Keratinocyte (primary cell): ENCODE data around the gene IDH3A. TPM values are rescaled to one million over a fixed set of nuclear protein-coding genes. Genes with fewer than 3 reads are reported as not detected.

Experiments
- DNase-seq: peaks from one replicate; pipeline ENCODE4 v3.0.0-alpha.2; 2011; ENCODE audit warnings: low read depth, missing footprints, low spot score
- FAIRE-seq: peaks from 2 replicates; lab custom pipeline; 2011; peaks lifted over from hg19 to GRCh38; lab: Jason Lieb, UNC
- H2AFZ ChIP-seq: 2 replicates; pipeline ENCODE4 v1.6.0; 2012; ENCODE audit warnings: low read length, control low read depth, inconsistent platforms; ENCODE audit not compliant: control insufficient read depth
- H3K27ac ChIP-seq: 2 replicates; pipeline ENCODE4 v1.5.1; 2011; ENCODE audit warnings: low read length; ENCODE audit not compliant: control insufficient read depth, insufficient read depth
- H3K27me3 ChIP-seq: 3 replicates; pipeline ENCODE4 v1.6.0; 2011; ENCODE audit warnings: low read length; ENCODE audit not compliant: control insufficient read depth, insufficient read depth; ENCODE audit errors: extremely low read depth
- H3K36me3 ChIP-seq, 2 experiments: 2 replicates in 1 of 2; 3 replicates in 1 of 2; pipeline ENCODE4 v1.5.1; 2011; ENCODE audit warnings: low read length in 2 of 2, mild to moderate bottlenecking in 1 of 2; ENCODE audit not compliant: control insufficient read depth in 2 of 2, insufficient read depth in 2 of 2; ENCODE audit errors: extremely low read depth in 1 of 2
- H3K4me1 ChIP-seq: 3 replicates; pipeline ENCODE4 v1.5.1; 2011; ENCODE audit warnings: low read length; ENCODE audit not compliant: control insufficient read depth, insufficient read depth; ENCODE audit errors: extremely low read depth
- H3K4me2 ChIP-seq: 3 replicates; pipeline ENCODE4 v1.6.0; 2011; ENCODE audit warnings: low read depth, low read length; ENCODE audit not compliant: control insufficient read depth, insufficient read depth; ENCODE audit errors: extremely low read depth
- H3K4me3 ChIP-seq, 3 experiments: fragments of 200-600 bp in 1 of 3; sonication (generic) in 1 of 3; 2 replicates in 2 of 3; 3 replicates in 1 of 3; pipeline ENCODE4 v1.5.1; 2011 to 2016; ENCODE audit warnings: low read length in 3 of 3, mild to moderate bottlenecking in 3 of 3, control low read depth in 2 of 3, inconsistent platforms in 1 of 3, low read depth in 1 of 3, mixed read lengths in 1 of 3, mixed run types in 1 of 3, moderate library complexity in 1 of 3; ENCODE audit not compliant: control insufficient read depth in 2 of 3, insufficient read depth in 2 of 3; ENCODE audit errors: extremely low read depth in 1 of 3
- H3K79me2 ChIP-seq: 2 replicates; pipeline ENCODE4 v1.6.0; 2012; ENCODE audit warnings: low read length; ENCODE audit not compliant: control insufficient read depth, insufficient read depth
- H3K9ac ChIP-seq: 3 replicates; pipeline ENCODE4 v1.6.0; 2011; ENCODE audit warnings: low read length; ENCODE audit not compliant: control insufficient read depth, insufficient read depth; ENCODE audit errors: extremely low read depth
- H3K9me1 ChIP-seq: 3 replicates; pipeline ENCODE4 v1.6.0; 2011; ENCODE audit warnings: low read length; ENCODE audit not compliant: control insufficient read depth, insufficient read depth; ENCODE audit errors: extremely low read depth
- H3K9me3 ChIP-seq: 2 replicates; pipeline ENCODE4 v1.5.1; 2012; ENCODE audit warnings: low read depth, low read length; ENCODE audit not compliant: control insufficient read depth
- H4K20me1 ChIP-seq: 3 replicates; pipeline ENCODE4 v1.6.0; 2011; ENCODE audit warnings: low read length; ENCODE audit not compliant: control insufficient read depth, insufficient read depth; ENCODE audit errors: extremely low read depth
- EZH2 ChIP-seq: IDR thresholded peaks from one replicate; pipeline ENCODE4 v1.6.1; 2012; ENCODE audit warnings: inconsistent platforms, mild to moderate bottlenecking, low read length, moderate library complexity
- dilution Hi-C: fragments of 300-500 bp; cut with MboI; formaldehyde crosslinking; loops from one replicate; pipeline ENCODE4 v1.7.0; 2020; ENCODE audit warnings: low sequenced_read_pairs; ENCODE audit not compliant: extremely low pct_ligation_motif_present
- polyA plus RNA-seq, 5 experiments: library from polyadenylated mRNA; depleted of rRNA in 3 of 5; stranded (reverse) in 3 of 5; stranded (forward) in 1 of 5; unstranded in 1 of 5; fragments of >200 nt; gene quantifications; 1 replicate in 1 of 5; 2 replicates in 3 of 5; 3 replicates in 1 of 5; pipeline versions ENCODE4 v1.2.1 to v1.2.3, GENCODE V29; 2011 to 2012; ENCODE audit warnings: missing spikeins in 2 of 5, low read depth in 1 of 5, low replicate concordance in 1 of 5
- TF ChIP-seq, protein P1 (sequence below), 3 experiments: IDR thresholded peaks in 1 of 3; conservative IDR thresholded peaks in 1 of 3; optimal IDR thresholded peaks in 1 of 3; 2 replicates in 2 of 3; 3 replicates in 1 of 3; pipeline versions ENCODE3 to v1.5.1; 2011; ENCODE audit warnings: low read length in 3 of 3, mild to moderate bottlenecking in 3 of 3, moderate library complexity in 2 of 3, control low read depth in 1 of 3, inconsistent platforms in 1 of 3; ENCODE audit not compliant: insufficient read depth in 2 of 3; ENCODE audit errors: extremely low read depth in 1 of 3

Gene IDH3A
- polyA plus RNA-seq, 1 donor (not counting 4 experiments of a cell fraction or from before 2014, with no cell fraction given), result 118 TPM

DNA sequence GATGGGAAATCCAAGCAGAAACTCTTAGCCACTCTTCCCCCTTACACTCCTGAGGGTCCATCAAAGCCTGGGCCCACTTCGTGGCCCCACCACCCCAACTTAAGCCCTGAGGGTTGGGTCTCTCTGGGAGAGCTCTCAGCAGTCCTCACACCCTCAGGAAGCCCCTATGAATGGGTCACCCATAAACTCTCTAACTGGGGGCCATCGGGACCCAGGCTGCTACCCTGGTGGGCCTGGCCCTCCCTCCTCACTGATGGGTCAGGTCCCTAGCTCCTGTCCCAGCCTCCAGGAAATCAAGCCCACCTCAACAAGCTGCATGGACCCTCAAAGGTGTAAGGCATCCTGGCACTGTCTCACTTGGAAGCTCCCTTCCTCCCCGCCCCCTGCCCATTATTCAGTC lies 37.4 kb upstream of the IDH3A start:
- no peak for FAIRE-seq
- dilution Hi-C loops, result no loop called here
- Histone ChIP-seq H3K79me2 (no peaks in the 10 kb centered on the region), H3K27me3 (no peaks in the 10 kb centered on the region), H3K4me2 (no peak overlapping the region), H3K27ac (no peak overlapping the region), H3K4me3 (no peak overlapping the region), H4K20me1 (no peaks in the 10 kb centered on the region), H2AFZ (no peak overlapping the region), H3K9me3 (no peaks in the 10 kb centered on the region), H3K9ac (no peak overlapping the region), H3K36me3 (no peaks in the 10 kb centered on the region), H3K9me1 (no peaks in the 10 kb centered on the region), H3K4me1 (no peaks in the 10 kb centered on the region)
- DNase-seq, result no peak
- TF ChIP-seq, protein P1, sequence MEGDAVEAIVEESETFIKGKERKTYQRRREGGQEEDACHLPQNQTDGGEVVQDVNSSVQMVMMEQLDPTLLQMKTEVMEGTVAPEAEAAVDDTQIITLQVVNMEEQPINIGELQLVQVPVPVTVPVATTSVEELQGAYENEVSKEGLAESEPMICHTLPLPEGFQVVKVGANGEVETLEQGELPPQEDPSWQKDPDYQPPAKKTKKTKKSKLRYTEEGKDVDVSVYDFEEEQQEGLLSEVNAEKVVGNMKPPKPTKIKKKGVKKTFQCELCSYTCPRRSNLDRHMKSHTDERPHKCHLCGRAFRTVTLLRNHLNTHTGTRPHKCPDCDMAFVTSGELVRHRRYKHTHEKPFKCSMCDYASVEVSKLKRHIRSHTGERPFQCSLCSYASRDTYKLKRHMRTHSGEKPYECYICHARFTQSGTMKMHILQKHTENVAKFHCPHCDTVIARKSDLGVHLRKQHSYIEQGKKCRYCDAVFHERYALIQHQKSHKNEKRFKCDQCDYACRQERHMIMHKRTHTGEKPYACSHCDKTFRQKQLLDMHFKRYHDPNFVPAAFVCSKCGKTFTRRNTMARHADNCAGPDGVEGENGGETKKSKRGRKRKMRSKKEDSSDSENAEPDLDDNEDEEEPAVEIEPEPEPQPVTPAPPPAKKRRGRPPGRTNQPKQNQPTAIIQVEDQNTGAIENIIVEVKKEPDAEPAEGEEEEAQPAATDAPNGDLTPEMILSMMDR (optimal IDR thresholded peaks at IDR 0.05 in 1 of 3, IDR thresholded peaks at IDR 0.05 in 1 of 3, conservative IDR thresholded peaks at IDR 0.05 in 1 of 3; ENCODE audit: extremely low read depth in 1 of 3, insufficient read depth in 2 of 3, low read length in 3 of 3), result no peak
- no peak for TF ChIP-seq EZH2

DNA sequence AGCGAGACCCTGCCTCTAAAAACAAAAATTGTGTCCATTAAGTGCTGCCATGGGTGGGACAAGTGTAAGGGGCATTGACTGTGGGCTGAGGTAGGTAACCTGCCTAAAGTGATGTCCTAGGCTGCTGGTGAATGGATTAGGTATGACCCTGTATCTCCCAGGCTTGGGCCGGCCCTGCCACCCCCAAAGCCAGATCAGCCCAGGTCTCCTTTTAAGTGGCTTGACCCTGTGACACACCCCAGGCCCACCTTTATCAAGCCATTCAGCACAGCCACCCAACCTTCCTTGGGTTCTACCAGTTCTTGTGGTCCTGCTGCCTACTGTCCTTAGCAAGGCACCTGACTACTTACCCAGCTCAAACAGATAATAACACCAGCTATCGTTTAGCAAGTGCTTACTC lies 36.6 kb upstream of the IDH3A start:
- no peaks in the 10 kb centered on the region for H3K9me3 ChIP-seq

More for the DNA sequence above, 36.6 kb upstream of the IDH3A start:
- H4K20me1 ChIP-seq, result no peaks in the 10 kb centered on the region
- H3K36me3 ChIP-seq, result no peaks in the 10 kb centered on the region
- no peak for FAIRE-seq
- no peak overlapping the region for H2AFZ ChIP-seq
- H3K27ac ChIP-seq, result no peak overlapping the region
- H3K27me3 ChIP-seq, result no peaks in the 10 kb centered on the region
- no peak overlapping the region for H3K9ac ChIP-seq
- no peaks in the 10 kb centered on the region for H3K9me1 ChIP-seq
- H3K4me2 ChIP-seq, result no peak overlapping the region
- no peak for TF ChIP-seq EZH2
- TF ChIP-seq, protein P1 (optimal IDR thresholded peaks at IDR 0.05 in 1 of 3, IDR thresholded peaks at IDR 0.05 in 1 of 3, conservative IDR thresholded peaks at IDR 0.05 in 1 of 3; ENCODE audit: extremely low read depth in 1 of 3, insufficient read depth in 2 of 3, low read length in 3 of 3), result no peak
- dilution Hi-C loops, result no loop called here
- no peaks in the 10 kb centered on the region for H3K4me1 ChIP-seq
- DNase-seq, result no peak
- no peaks in the 10 kb centered on the region for H3K79me2 ChIP-seq
- H3K4me3 ChIP-seq, result no peak overlapping the region
